HepG2 (cell line): ENCODE results near the gene PLK3. TPM values are rescaled to one million over a fixed set of nuclear protein-coding genes. Genes with fewer than 3 reads are reported as not detected.

Experiments used
- ATAC-seq: fragments of 200-7000 bp; cut with Tn5 transposase; 3 replicates; pipeline ENCODE4 v1.9.1; 2020; ENCODE audit warnings: mild to moderate bottlenecking, moderate library complexity
- BruUV-seq: library from RNA; stranded (reverse); fragments of 400-500 nt; replicated peaks from 2 replicates; lab custom pipeline; 2021; lab: Mats Ljungman, UMichigan
- CTCF ChIA-PET: fragments of 300-600 bp; formaldehyde crosslinking; extraction: SDS; loops from one replicate; lab custom pipeline; 2021; ENCODE audit warnings: low total read pairs, inconsistent platforms, low intra/inter-chr PET ratio; lab: Yijun Ruan, JAX
- POLR2A ChIA-PET: fragments of 350-600 bp; sonication (Branson Sonifier 250); formaldehyde crosslinking; loops from one replicate; lab custom pipeline; 2020; ENCODE audit warnings: antibody characterized with exemption, inconsistent platforms; lab: Yijun Ruan, JAX
- DNase-seq: peaks from one replicate; pipeline ENCODE4 v3.0.0-alpha.2; 2015; ENCODE audit warnings: low spot score
- FAIRE-seq: peaks from 3 replicates; lab custom pipeline; 2011; peaks lifted over from hg19 to GRCh38; lab: Jason Lieb, UNC
- H2AFZ ChIP-seq: one replicate; pipeline ENCODE4 v1.6.1; 2011; ENCODE audit warnings: low read length, inconsistent platforms
- H3K27ac ChIP-seq: fragments of 300-600 bp; 3 replicates; pipeline ENCODE4 v1.8.0; 2011; ENCODE audit warnings: mixed run types, mild to moderate bottlenecking, mixed read lengths, low read length, inconsistent platforms; ENCODE audit not compliant: insufficient read depth; ENCODE audit errors: extremely low read length
- H3K27me3 ChIP-seq, 2 experiments: fragments of 200-600 bp in 1 of 2; 2 replicates in 1 of 2; 3 replicates in 1 of 2; pipeline versions ENCODE4 v1.6.0 to v1.8.0; 2011; ENCODE audit warnings: low read length in 2 of 2, mild to moderate bottlenecking in 2 of 2, moderate library complexity in 2 of 2, inconsistent platforms in 1 of 2; ENCODE audit not compliant: insufficient read depth in 2 of 2, control insufficient read depth in 1 of 2
- H3K36me3 ChIP-seq, 2 experiments: fragments of 200-600 bp in 1 of 2; replicated peaks in 1 of 2; 2 replicates in 1 of 2; 3 replicates in 1 of 2; pipeline versions ENCODE4 v1.5.1 to v1.8.0; 2011; ENCODE audit warnings: low read length in 2 of 2, inconsistent platforms in 1 of 2; ENCODE audit not compliant: insufficient read depth in 2 of 2, control insufficient read depth in 1 of 2
- H3K4me1 ChIP-seq: 2 replicates; pipeline ENCODE4 v1.5.1; 2012; ENCODE audit warnings: low read length, inconsistent platforms; ENCODE audit not compliant: insufficient read depth
- H3K4me2 ChIP-seq: 2 replicates; pipeline ENCODE4 v1.6.0; 2011; ENCODE audit warnings: low read depth, low read length, inconsistent platforms
- H3K4me3 ChIP-seq, 3 experiments: fragments of 200-600 bp in 1 of 3; sonication (generic), shearing (Covaris generic) in 1 of 3; replicated peaks in 1 of 3; 2 replicates each; pipeline ENCODE4 v1.5.1; 2011 to 2016; ENCODE audit warnings: low read length in 3 of 3, inconsistent platforms in 2 of 3, low read depth in 2 of 3, mild to moderate bottlenecking in 2 of 3, control low read depth in 1 of 3, mixed read lengths in 1 of 3; ENCODE audit not compliant: insufficient read depth in 1 of 3
- H3K79me2 ChIP-seq: one replicate; pipeline ENCODE4 v1.6.1; 2011; ENCODE audit warnings: low read length, inconsistent platforms; ENCODE audit not compliant: insufficient read depth
- H3K9ac ChIP-seq: 2 replicates; pipeline ENCODE4 v1.6.0; 2011; ENCODE audit warnings: mild to moderate bottlenecking, low read depth, low read length, inconsistent platforms; ENCODE audit not compliant: insufficient read depth
- H3K9me3 ChIP-seq: 2 replicates; pipeline ENCODE4 v1.5.1; 2012; ENCODE audit warnings: mild to moderate bottlenecking, low read length
- H4K20me1 ChIP-seq: 2 replicates; pipeline ENCODE4 v1.6.0; 2011; ENCODE audit warnings: inconsistent platforms, mild to moderate bottlenecking, low read length, moderate library complexity; ENCODE audit not compliant: insufficient read depth
- CHD4 ChIP-seq: fragments of 200-600 bp; sonication (generic); IDR thresholded peaks from 2 replicates; pipeline ENCODE4 v1.7.0; 2017; ENCODE audit warnings: mild to moderate bottlenecking, low read length, borderline replicate concordance
- DNMT1 ChIP-seq: sonication (generic); formaldehyde crosslinking; IDR thresholded peaks from 2 replicates; pipeline ENCODE4 v1.5.1; 2020; ENCODE audit warnings: mild to moderate bottlenecking, missing genetic modification reagents
- DPF2 ChIP-seq: sonication (generic); formaldehyde crosslinking; IDR thresholded peaks from 2 replicates; pipeline ENCODE4 v1.4.0; 2020; ENCODE audit warnings: mild to moderate bottlenecking, low read depth, missing genetic modification reagents, borderline replicate concordance
- GMEB1 ChIP-seq: sonication (generic); formaldehyde crosslinking; IDR thresholded peaks from 2 replicates; pipeline ENCODE4 v1.5.1; 2020; ENCODE audit warnings: missing genetic modification reagents, mild to moderate bottlenecking, borderline replicate concordance
- MAF1 ChIP-seq: sonication (generic); formaldehyde crosslinking; IDR thresholded peaks from 2 replicates; pipeline ENCODE4 v1.5.0; 2020; ENCODE audit warnings: missing genetic modification reagents, borderline replicate concordance
- MBNL3 ChIP-seq: fragments of 250-450 bp; sonication (Bioruptor Pico); conservative IDR thresholded peaks from 2 replicates; pipeline ENCODE4 v1.8.0; 2022; ENCODE audit warnings: mild to moderate bottlenecking, inconsistent platforms
- MED1 ChIP-seq: sonication (generic); formaldehyde crosslinking; IDR thresholded peaks from 2 replicates; pipeline ENCODE4 v1.4.0; 2020; ENCODE audit warnings: missing genetic modification reagents
- MIER2 ChIP-seq: IDR thresholded peaks from 2 replicates; pipeline ENCODE4 v1.6.1; 2016; ENCODE audit warnings: missing biosample characterization, missing genetic modification reagents
- STAG1 ChIP-seq: sonication (generic); formaldehyde crosslinking; IDR thresholded peaks from 2 replicates; pipeline ENCODE4 v1.4.0; 2020; ENCODE audit warnings: missing genetic modification reagents
- TBL1XR1 ChIP-seq: fragments of 150-350 bp; IDR thresholded peaks from 2 replicates; pipeline ENCODE4 v1.6.1; 2014; ENCODE audit warnings: borderline replicate concordance, low read length; ENCODE audit not compliant: partially characterized antibody
- TEAD3 ChIP-seq: optimal IDR thresholded peaks from 2 replicates; pipeline ENCODE3; 2016; ENCODE audit warnings: borderline replicate concordance
- ZNF101 ChIP-seq: sonication (generic); formaldehyde crosslinking; IDR thresholded peaks from 2 replicates; pipeline ENCODE4 v1.4.0; 2020; ENCODE audit warnings: mild to moderate bottlenecking, low read depth, missing genetic modification reagents, borderline replicate concordance
- ZNF18 ChIP-seq: sonication (generic); formaldehyde crosslinking; IDR thresholded peaks from 2 replicates; pipeline ENCODE4 v1.8.0; 2022; ENCODE audit warnings: mild to moderate bottlenecking, missing genetic modification reagents; ENCODE audit not compliant: insufficient replicate concordance
- ZNF598 ChIP-seq: sonication (generic); formaldehyde crosslinking; IDR thresholded peaks from 2 replicates; pipeline ENCODE4 v1.5.1; 2020; ENCODE audit warnings: mild to moderate bottlenecking, missing genetic modification reagents, borderline replicate concordance
- ZNF644 ChIP-seq: IDR thresholded peaks from 2 replicates; pipeline ENCODE4 v1.6.1; 2016; ENCODE audit warnings: low read depth
- ZNF710 ChIP-seq: sonication (generic); formaldehyde crosslinking; IDR thresholded peaks from 2 replicates; pipeline ENCODE4 v1.5.0; 2020; ENCODE audit warnings: mild to moderate bottlenecking, missing genetic modification reagents, borderline replicate concordance
- WGBS: methylation state at CpG from one replicate; pipeline ENCODE4 v1.1.6; 2017; ENCODE audit warnings: low lambda C conversion rate; 5-methylcytosine and 5-hydroxymethylcytosine counted together
- in situ Hi-C: cut with HindIII; loops from 2 replicates; pipeline ENCODE4 v1.10.0; 2017; ENCODE audit warnings: low pct_unique_long_range_greater_than_20kb; ENCODE audit not compliant: extremely low pct_ligation_motif_present
- intact Hi-C: fragments of 100-400 bp; cut with micrococcal nuclease; formaldehyde crosslinking; loops from one replicate; pipeline ENCODE4 v1.10.0; 2022; ENCODE audit not compliant: unreplicated experiment
- polyA plus RNA-seq, 8 experiments: library from polyadenylated mRNA; depleted of rRNA in 3 of 8; stranded (reverse) in 7 of 8; unstranded in 1 of 8; fragments of >200 nt; fragmentation: Illumina TruSeq in 4 of 8; extraction: Trizol in 4 of 8; gene quantifications; 2 replicates each; pipeline versions ENCODE4 v1.2.1 to v1.2.3, GENCODE V29; 2011 to 2016; ENCODE audit warnings: low read depth in 4 of 8, missing spikeins in 1 of 8, mixed read lengths in 1 of 8; ENCODE audit not compliant: insufficient read depth in 1 of 8
- total RNA-seq, 5 experiments: library from RNA; depleted of rRNA; stranded (reverse); fragments of >200 nt; fragmentation: Illumina TruSeq; extraction: Trizol; gene quantifications; 2 replicates each; pipeline ENCODE4 v1.2.3, GENCODE V29; 2016; ENCODE audit warnings: low read depth in 1 of 5

Gene PLK3
- total and polyA plus RNA-seq, 2 of the 13 experiments (the other 11 are each of a cell fraction or from before 2014, with no cell fraction given), result 9.8 to 16.9 TPM

DNA sequence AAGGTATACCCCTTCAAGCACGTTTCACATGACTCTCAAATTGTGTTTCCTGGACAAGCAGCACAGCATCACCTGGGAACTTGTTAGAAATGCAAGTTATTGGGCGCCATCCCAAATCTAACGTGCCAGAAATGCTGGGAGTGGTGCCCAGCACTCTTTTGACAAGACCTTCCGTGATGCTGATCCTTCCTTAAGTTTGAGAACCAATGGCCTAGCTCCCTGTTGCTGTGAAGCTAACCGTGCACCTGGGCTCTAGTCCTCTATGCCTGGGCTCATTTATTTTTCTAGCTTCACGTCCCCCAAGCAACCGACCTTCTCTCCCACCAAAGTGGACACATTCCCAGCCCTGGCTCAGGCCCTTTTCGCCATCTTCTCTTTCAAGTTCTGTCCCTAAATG, 16.5 kb upstream of the PLK3 start (continued):
- no peak for TF ChIP-seq ZNF598 (CRISPR knock-in tag)
- TF ChIP-seq ZNF710, result no peak
- TF ChIP-seq TEAD3 (CRISPR knock-in tag), result peak; percentile 8
- no peak for TF ChIP-seq MAF1 (CRISPR knock-in tag)
- TF ChIP-seq MED1 (CRISPR knock-in tag), result no peak

DNA sequence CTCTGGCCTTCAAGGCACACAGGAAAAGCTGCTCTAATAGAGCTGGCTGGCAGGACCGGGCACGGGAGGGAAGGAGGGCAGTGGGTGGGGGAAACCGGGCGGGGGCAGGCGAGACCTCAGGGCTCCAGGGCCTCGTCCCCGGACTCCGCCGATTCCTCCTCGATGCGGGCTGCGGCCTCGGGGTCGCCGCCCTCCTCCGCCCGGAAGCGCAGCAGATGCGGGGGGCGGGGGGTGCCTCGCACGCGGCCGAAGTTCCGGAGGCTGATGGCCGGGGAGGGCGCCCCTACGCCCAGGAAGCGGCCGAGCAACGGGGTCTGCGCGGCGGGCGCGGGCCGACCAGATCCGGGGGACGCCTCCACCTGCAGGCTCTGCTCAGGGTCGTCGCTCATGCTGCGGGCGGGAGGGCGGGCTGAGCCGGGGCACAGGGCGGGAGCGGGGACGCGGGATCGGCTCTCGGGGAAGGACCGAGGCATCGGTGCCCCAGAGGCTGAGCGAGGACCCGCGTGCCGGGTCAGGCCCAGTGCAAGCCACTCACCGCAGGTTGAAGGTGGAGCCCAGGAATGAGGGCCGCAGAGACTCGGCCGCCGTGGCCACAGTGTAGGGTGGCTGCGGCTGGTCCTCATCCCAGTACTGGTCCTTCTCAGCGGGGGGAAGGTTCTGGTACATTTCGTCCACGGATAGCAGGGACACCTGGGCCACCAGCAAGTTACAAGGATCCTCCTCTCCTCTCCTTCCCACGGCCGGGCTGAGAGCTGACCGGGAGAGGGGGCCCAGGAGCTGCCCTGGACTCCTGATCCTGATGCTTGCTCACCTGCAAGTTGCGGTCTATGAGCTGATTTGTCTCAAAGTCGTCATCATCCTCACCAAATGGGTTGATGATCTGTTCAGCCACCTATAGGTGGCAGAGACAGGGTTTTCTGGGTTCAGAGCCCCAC, 15.8 kb upstream of the PLK3 start:
- peak overlapping the region; percentile 83 for H3K9ac ChIP-seq
- H3K4me2 ChIP-seq, result peak overlapping the region; percentile 76
- no TSS peak for BruUV-seq
- no peaks in the 10 kb centered on the region for H3K79me2 ChIP-seq
- under 1% methylated on average over 22 of the region's 71 CpGs for WGBS
- ATAC-seq (peak; percentile 69), DNase-seq (peak; percentile 59), FAIRE-seq (peak; percentile 63)
- H3K4me3 ChIP-seq, result peak overlapping the region; percentile 54 to 79 (median 61)
- ChIA-PET CTCF (interaction anchor here (0.8 kb wide), 1 partner anchor 53 kb away, joined by 3 read pairs; the partner anchor contains the start of gene RNU5D-1), POLR2A (interaction anchor here (0.6 to 3.6 kb wide), 15 partner anchors 9 to 519 kb away, joined by 3 to 47 read pairs (median 5); partner anchors contain the start of genes BTBD19, DYNLT4, EIF2B3 and PLK3)
- in situ Hi-C loops (no loop called here), intact Hi-C loops (loop anchor here (5.0 kb wide), 2 partner anchors 33 to 52 kb away; partner anchors contain the start of gene RNU5D-1)
- H3K36me3 ChIP-seq, result no peaks in the 10 kb centered on the region
- H3K27ac ChIP-seq, result peak overlapping the region; percentile 71
- H2AFZ ChIP-seq, result no peak overlapping the region
- H3K9me3 ChIP-seq, result no peaks in the 10 kb centered on the region
- H3K4me1 ChIP-seq, result peaks cover 53% of the 10 kb centered on the region
- peaks cover 4% of the 10 kb centered on the region; the same call in 1 of the 2 replicates for H4K20me1 ChIP-seq
- H3K27me3 ChIP-seq, result peaks cover 3 to 13% of the 10 kb centered on the region in 2 experiments; a peak in 2 of 5 replicates
- TF ChIP-seq ZNF101 (CRISPR knock-in tag), result no peak
- no peak for TF ChIP-seq DNMT1 (CRISPR knock-in tag)
- TF ChIP-seq GMEB1 (CRISPR knock-in tag), result no peak
- TF ChIP-seq ZNF644 (CRISPR knock-in tag), result no peak
- no peak for TF ChIP-seq STAG1 (CRISPR knock-in tag)
- no peak for TF ChIP-seq ZNF18 (CRISPR knock-in tag)
- TF ChIP-seq DPF2 (CRISPR knock-in tag), result no peak
- TF ChIP-seq CHD4, result no peak
- no peak for TF ChIP-seq TBL1XR1
- TF ChIP-seq MIER2 (CRISPR knock-in tag), result no peak
- no peak for TF ChIP-seq MBNL3 (CRISPR knock-in tag)
